Neural progenitor cell (in vitro differentiated cells): ENCODE results near the gene TRPC4AP. TPM values are rescaled to one million over a fixed set of nuclear protein-coding genes. Genes with fewer than 3 reads are reported as not detected.

ENCODE experiments used
- DNase-seq: peaks from one replicate; pipeline ENCODE4 v3.0.0-alpha.2; 2016; ENCODE audit warnings: low spot score
- H2AFZ ChIP-seq: fragments of 200-600 bp; sonication (generic); replicated peaks from 2 replicates; pipeline ENCODE4 v1.6.1; 2016; ENCODE audit warnings: antibody characterized with exemption
- H3F3A ChIP-seq: fragments of 200-600 bp; sonication (generic); 2 replicates; pipeline ENCODE4 v1.6.1; 2016; ENCODE audit warnings: antibody characterized with exemption, low read depth
- H3K27ac ChIP-seq: fragments of 200-600 bp; sonication (generic); 2 replicates; pipeline ENCODE4 v1.5.1; 2016; ENCODE audit warnings: mild to moderate bottlenecking
- H3K27me3 ChIP-seq: fragments of 200-600 bp; sonication (generic); 2 replicates; pipeline ENCODE4 v1.6.1; 2016; ENCODE audit warnings: mild to moderate bottlenecking, moderate library complexity
- H3K36me3 ChIP-seq: fragments of 200-600 bp; sonication (generic); 2 replicates; pipeline ENCODE4 v1.5.1; 2016
- H3K4me1 ChIP-seq: fragments of 200-600 bp; sonication (generic); 2 replicates; pipeline ENCODE4 v1.6.1; 2016; ENCODE audit warnings: mixed run types
- H3K4me2 ChIP-seq: fragments of 200-600 bp; sonication (generic); 2 replicates; pipeline ENCODE4 v1.6.1; 2016
- H3K4me3 ChIP-seq: fragments of 200-600 bp; sonication (generic); 2 replicates; pipeline ENCODE4 v1.5.1; 2016
- H3K79me2 ChIP-seq: fragments of 200-600 bp; sonication (generic); 2 replicates; pipeline ENCODE4 v1.6.1; 2016; ENCODE audit warnings: low read depth
- H3K9ac ChIP-seq: fragments of 200-600 bp; sonication (generic); 2 replicates; pipeline ENCODE4 v1.6.1; 2016
- H3K9me3 ChIP-seq: fragments of 200-600 bp; sonication (generic); 2 replicates; pipeline ENCODE4 v1.5.1; 2016; ENCODE audit warnings: low read depth
- H4K20me1 ChIP-seq: fragments of 200-600 bp; sonication (generic); 2 replicates; pipeline ENCODE4 v1.6.1; 2016; ENCODE audit warnings: low read depth
- H3K27ac Mint-ChIP-seq: 3 replicates; pipeline ENCODE4 v1.8.0; 2021; ENCODE audit warnings: mixed read lengths
- H3K27me3 Mint-ChIP-seq: 2 replicates; pipeline ENCODE4 v1.8.0; 2022; ENCODE audit warnings: low read depth, mild to moderate bottlenecking, inconsistent platforms, moderate library complexity, mixed read lengths; ENCODE audit not compliant: insufficient read depth
- H3K36me3 Mint-ChIP-seq: 3 replicates; pipeline ENCODE4 v1.8.0; 2021; ENCODE audit warnings: mixed read lengths
- H3K4me1 Mint-ChIP-seq: 3 replicates; pipeline ENCODE4 v1.8.0; 2021; ENCODE audit warnings: mixed read lengths
- H3K4me3 Mint-ChIP-seq: 3 replicates; pipeline ENCODE4 v1.8.0; 2021; ENCODE audit warnings: mild to moderate bottlenecking, moderate library complexity, mixed read lengths
- H3K9me3 Mint-ChIP-seq: 3 replicates; pipeline ENCODE4 v1.8.0; 2020; ENCODE audit warnings: mixed read lengths
- CTCF ChIP-seq: fragments of 200-600 bp; sonication (generic); IDR thresholded peaks from 2 replicates; pipeline ENCODE4 v1.5.1; 2017; ENCODE audit warnings: antibody characterized with exemption, mild to moderate bottlenecking
- EZH2 ChIP-seq: fragments of 200-600 bp; sonication (generic); IDR thresholded peaks from 2 replicates; pipeline ENCODE4 v1.6.1; 2017; ENCODE audit warnings: antibody characterized with exemption, mild to moderate bottlenecking, moderate library complexity
- EZH2phosphoT487 ChIP-seq: fragments of 200-600 bp; sonication (generic); IDR thresholded peaks from 2 replicates; pipeline ENCODE4 v1.6.1; 2017; ENCODE audit warnings: antibody characterized with exemption
- total RNA-seq: library from RNA; depleted of rRNA; stranded (reverse); fragments of >200 nt; gene quantifications from 2 replicates; pipeline ENCODE4 v1.2.3, GENCODE V29; 2015; ENCODE audit warnings: low replicate concordance

TRPC4AP gene
- total RNA-seq, 1 donor from 2014 or later, result 73.0 TPM

DNA sequence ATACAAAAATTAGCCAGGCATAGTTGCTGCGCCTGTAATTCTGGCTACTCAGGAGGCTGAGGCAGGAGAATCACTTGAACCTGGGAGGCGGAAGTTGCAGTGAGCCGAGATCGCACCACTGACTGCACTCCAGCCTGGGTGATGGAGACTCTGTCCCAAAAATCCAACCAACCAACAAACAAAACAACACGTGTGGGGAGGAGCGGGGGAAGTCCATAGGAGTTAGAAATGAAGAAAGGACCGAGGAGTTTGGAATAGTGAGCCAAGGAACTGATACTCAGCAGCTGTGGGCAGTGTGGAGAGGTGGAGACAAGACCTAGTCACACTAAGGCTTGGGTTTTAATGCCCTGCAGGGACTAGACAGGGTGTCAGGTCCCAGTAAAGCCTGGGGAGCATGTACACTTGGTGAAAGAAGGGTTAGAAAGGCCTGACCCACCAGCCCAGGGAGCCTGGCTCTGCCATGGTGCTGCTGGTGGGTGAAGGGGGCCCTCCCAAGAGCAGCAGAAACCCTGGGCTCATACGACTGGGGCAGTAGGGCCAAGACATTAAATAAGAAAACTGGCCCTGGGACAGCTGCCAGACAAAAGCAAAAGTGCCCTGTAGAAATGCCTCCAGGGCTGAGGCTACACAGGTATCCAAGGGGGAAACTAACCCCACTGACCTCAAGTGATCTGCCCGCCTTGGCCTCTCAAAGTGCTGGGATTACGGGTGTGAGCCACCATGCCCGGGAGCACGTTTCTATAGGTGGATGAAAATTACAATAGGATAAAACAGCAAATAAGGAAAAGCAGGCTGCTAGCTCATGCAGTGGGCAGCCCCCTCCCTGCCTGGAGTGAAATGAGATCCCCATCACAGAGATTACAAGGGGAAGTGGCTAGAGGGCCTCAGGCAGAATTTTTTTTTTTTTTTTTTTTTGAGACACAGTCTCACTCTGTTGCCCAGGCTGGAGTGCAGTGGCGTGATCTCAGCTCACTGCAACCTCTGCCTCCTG is 78.9 kb downstream of the TRPC4AP start:
- Histone ChIP-seq H3F3A (no peaks in the 10 kb centered on the region), H3K4me2 (no peak overlapping the region), H2AFZ (no peak overlapping the region), H3K4me3 (no peak overlapping the region), H3K27me3 (no peaks in the 10 kb centered on the region), H3K4me1 (no peaks in the 10 kb centered on the region), H3K27ac (no peak overlapping the region), H3K9me3 (no peaks in the 10 kb centered on the region), H4K20me1 (peaks cover 3% of the 10 kb centered on the region), H3K79me2 (no peaks in the 10 kb centered on the region), H3K36me3 (no peaks in the 10 kb centered on the region), H3K9ac (no peak overlapping the region)
- TF ChIP-seq EZH2phosphoT487, result no peak
- TF ChIP-seq CTCF, result no peak
- TF ChIP-seq EZH2, result no peak
- Mint-ChIP-seq H3K27ac (no peak overlapping the region), H3K4me1 (no peaks in the 10 kb centered on the region), H3K9me3 (no peaks in the 10 kb centered on the region), H3K36me3 (peaks cover 26% of the 10 kb centered on the region), H3K4me3 (no peak overlapping the region), H3K27me3 (no peaks in the 10 kb centered on the region)
- no peak for DNase-seq

- no peak overlapping the region for H3K27ac ChIP-seq
- H3K79me2 ChIP-seq, result no peaks in the 10 kb centered on the region
- TF ChIP-seq CTCF (no peak), EZH2phosphoT487 (no peak), EZH2 (no peak)
- H3K9ac ChIP-seq, result no peak overlapping the region
- Mint-ChIP-seq H3K27me3 (no peaks in the 10 kb centered on the region), H3K4me1 (no peaks in the 10 kb centered on the region), H3K4me3 (no peak overlapping the region), H3K36me3 (peaks cover 27% of the 10 kb centered on the region), H3K27ac (no peak overlapping the region), H3K9me3 (no peaks in the 10 kb centered on the region)
- no peaks in the 10 kb centered on the region for H3K27me3 ChIP-seq
- DNase-seq, result no peak
- H3K4me2 ChIP-seq, result no peak overlapping the region
- H3K36me3 ChIP-seq, result no peaks in the 10 kb centered on the region
- no peaks in the 10 kb centered on the region for H4K20me1 ChIP-seq
- H3F3A ChIP-seq, result no peaks in the 10 kb centered on the region
- no peaks in the 10 kb centered on the region for H3K4me1 ChIP-seq
- no peak overlapping the region for H3K4me3 ChIP-seq
- no peaks in the 10 kb centered on the region for H3K9me3 ChIP-seq
- no peak overlapping the region for H2AFZ ChIP-seq
These were observed 80.2 kb downstream of the TRPC4AP start for GRCh38 chr20:35012227-35013069.

DNA sequence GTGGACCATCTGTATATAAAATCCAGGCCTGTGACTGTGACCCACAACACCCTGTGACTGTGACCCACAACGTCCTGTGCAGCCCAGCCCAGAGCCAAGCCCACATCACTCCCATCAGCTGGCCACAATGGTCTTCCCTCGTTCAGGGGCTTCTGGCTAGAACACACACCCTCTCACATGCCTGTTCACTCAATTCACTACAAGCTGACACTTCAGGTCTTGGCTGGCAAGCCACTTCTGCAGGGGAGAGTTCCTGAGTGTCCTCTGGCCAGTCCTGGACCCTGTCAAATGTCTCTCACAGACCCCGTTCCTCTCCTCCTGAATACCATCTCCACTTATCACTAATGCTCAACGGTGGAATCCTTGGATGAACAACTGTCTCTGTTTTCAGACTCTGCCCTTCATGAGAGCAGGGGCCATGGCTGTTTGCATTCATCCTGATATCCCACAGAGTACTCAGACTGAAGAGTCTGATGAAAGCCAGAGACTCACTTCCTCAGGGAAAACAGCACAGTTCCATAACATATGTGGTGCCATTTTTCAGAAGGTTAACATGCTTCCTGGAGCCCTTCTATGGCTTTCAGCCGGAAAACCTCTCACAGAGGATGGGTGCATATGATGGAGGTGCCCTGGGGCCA is 80.9 kb downstream of the TRPC4AP start:
- Histone ChIP-seq H3K9me3 (no peaks in the 10 kb centered on the region), H3K36me3 (no peaks in the 10 kb centered on the region), H3K27me3 (no peaks in the 10 kb centered on the region), H3F3A (no peaks in the 10 kb centered on the region), H3K4me2 (no peak overlapping the region), H4K20me1 (no peaks in the 10 kb centered on the region), H3K4me1 (no peaks in the 10 kb centered on the region), H3K79me2 (no peaks in the 10 kb centered on the region), H2AFZ (no peak overlapping the region), H3K27ac (no peak overlapping the region), H3K9ac (no peak overlapping the region), H3K4me3 (no peak overlapping the region)
- peaks cover 27% of the 10 kb centered on the region for H3K36me3 Mint-ChIP-seq
- H3K27ac Mint-ChIP-seq, result peak overlapping the region; percentile 72
- H3K9me3 Mint-ChIP-seq, result no peaks in the 10 kb centered on the region
- no peaks in the 10 kb centered on the region for H3K4me1 Mint-ChIP-seq
- no peak overlapping the region for H3K4me3 Mint-ChIP-seq
- no peak for TF ChIP-seq EZH2
- no peak for TF ChIP-seq CTCF
- TF ChIP-seq EZH2phosphoT487, result no peak
- no peak for DNase-seq
- H3K27me3 Mint-ChIP-seq, result no peaks in the 10 kb centered on the region
